Measurements from ENCODE around the gene TRMT11.
"Not testable (repeated sequence)": the region's sequence is repeated elsewhere in the genome, so short reads cannot be mapped to it uniquely, and the experiment has no call there.

TRMT11 gene

DNA sequence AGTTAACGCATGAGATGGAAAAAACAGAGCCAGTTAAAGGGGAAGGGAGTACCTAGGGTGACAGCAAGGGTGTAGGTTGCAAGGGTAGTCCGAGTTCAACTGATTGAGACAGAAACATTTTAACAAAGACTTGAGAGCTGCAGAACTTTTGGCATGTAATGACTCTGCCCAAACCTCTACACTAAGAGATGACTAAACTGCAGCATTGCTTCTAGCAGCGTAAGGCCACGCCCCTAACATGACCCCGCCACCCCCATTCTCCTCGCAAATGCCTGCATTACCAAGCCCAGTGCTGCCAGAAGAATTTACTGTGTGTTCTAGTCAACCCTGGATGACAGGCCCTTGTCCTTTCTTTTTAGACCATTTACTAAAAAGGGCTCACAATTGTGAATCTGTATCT is 36.0 kb upstream of the TRMT11 start:
- Histone ChIP-seq H3K9me3 (ENCODE audit: low read length) (no peaks in the 10 kb centered on the region), H3K4me3 (ENCODE audit: low read length) (no peak overlapping the region), H3K27me3 (ENCODE audit: insufficient read depth, low read length) (peaks cover 3% of the 10 kb centered on the region), H2AFZ (ENCODE audit: low read depth, low read length) (no peak overlapping the region), H3K4me1 (ENCODE audit: insufficient read depth, low read length) (no peaks in the 10 kb centered on the region), H3K36me3 (ENCODE audit: insufficient read depth, low read length) (no peaks in the 10 kb centered on the region)

DNA sequence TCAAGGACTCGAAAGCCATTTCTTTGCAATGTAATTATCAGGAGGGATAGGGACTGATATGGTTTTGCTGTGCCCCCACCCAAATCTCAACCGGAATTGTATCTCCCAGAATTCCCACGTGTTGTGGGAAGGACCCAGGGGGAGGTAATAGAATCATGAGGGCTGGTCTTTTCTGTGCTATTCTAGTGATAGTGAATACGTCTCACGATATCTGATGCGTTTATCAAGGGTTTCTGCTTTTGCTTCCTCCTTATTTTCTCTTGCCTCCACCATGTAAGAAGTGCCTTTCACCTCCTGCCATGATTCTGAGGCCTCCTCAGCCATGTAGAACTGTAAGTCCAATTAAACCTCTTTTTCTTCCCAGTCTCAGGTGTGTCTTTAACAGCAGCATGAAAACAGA is 35.6 kb upstream of the TRMT11 start:
- not testable (repeated sequence) for H3K9me3 ChIP-seq (ENCODE audit: low read length); H3K36me3 ChIP-seq (ENCODE audit: insufficient read depth, low read length); H2AFZ ChIP-seq (ENCODE audit: low read depth, low read length); H3K27me3 ChIP-seq (ENCODE audit: insufficient read depth, low read length); H3K4me3 ChIP-seq (ENCODE audit: low read length); H3K4me1 ChIP-seq (ENCODE audit: insufficient read depth, low read length)

DNA sequence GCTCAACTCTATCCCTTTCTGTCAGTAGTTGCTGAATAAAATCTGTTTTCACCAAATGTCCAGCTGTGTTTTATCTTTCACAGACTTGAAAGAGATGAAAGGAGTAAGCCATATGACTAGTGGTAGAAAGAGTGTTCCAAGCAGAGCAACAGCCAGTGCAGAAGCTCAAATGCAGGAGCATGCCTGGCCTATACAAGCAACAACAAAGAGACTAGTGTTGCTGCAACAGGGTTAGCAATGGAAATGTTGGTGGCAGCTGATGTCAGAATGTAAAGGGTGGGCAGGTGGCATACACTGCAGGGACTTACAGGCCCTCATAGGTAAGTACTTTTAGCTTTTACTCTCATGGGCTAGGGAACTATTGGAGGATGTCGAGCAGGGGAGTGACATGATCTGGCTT is 35.0 kb upstream of the TRMT11 start:
- Histone ChIP-seq H3K36me3 (ENCODE audit: insufficient read depth, low read length) (no peaks in the 10 kb centered on the region), H3K4me1 (ENCODE audit: insufficient read depth, low read length) (peaks cover 5% of the 10 kb centered on the region), H2AFZ (ENCODE audit: low read depth, low read length) (no peak overlapping the region), H3K27me3 (ENCODE audit: insufficient read depth, low read length) (peaks cover 3% of the 10 kb centered on the region), H3K4me3 (ENCODE audit: low read length) (no peak overlapping the region), H3K9me3 (ENCODE audit: low read length) (no peaks in the 10 kb centered on the region)

DNA sequence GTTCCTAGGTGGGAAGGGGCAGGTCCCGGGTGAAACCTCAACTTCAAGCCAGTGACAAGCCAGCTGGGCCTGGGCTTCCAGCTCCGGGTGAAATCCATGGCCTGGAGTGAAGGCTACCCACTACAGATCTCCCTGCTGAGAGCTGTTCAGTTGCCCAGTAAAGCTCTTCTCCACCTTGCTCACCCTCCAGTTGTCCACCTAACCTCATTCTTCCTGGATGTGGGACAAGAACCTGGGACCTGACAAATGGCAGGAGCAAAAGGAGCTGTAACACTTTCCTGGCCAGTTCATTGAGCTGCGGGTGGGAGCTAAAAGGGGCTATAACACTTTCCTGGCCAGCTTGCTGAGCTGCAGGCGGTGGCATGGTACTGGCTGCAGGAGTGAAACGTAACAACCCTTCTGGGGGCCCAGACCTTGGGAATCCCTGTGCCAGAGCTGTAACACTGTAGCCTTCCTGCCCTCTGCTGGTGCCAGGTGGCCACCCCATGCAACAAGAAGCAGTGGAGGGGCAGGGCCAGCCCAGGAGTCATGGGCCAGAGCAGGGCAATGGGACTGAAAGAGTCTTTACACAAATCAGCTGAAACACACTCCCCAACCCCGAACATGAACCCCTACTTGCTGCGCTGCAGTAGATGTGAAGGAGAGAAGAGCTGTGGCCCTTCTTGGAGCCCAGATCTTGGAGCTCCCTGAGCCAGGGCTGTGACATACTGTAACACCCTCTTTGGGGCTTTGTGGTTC is 33.4 kb upstream of the TRMT11 start:
- Histone ChIP-seq H3K36me3 (ENCODE audit: insufficient read depth, low read length) (no peaks in the 10 kb centered on the region), H3K4me1 (ENCODE audit: insufficient read depth, low read length) (peaks cover 12% of the 10 kb centered on the region), H3K27me3 (ENCODE audit: insufficient read depth, low read length) (peaks cover 3% of the 10 kb centered on the region), H2AFZ (ENCODE audit: low read depth, low read length) (no peak overlapping the region), H3K9me3 (ENCODE audit: low read length) (no peaks in the 10 kb centered on the region), H3K4me3 (ENCODE audit: low read length) (no peak overlapping the region)

DNA sequence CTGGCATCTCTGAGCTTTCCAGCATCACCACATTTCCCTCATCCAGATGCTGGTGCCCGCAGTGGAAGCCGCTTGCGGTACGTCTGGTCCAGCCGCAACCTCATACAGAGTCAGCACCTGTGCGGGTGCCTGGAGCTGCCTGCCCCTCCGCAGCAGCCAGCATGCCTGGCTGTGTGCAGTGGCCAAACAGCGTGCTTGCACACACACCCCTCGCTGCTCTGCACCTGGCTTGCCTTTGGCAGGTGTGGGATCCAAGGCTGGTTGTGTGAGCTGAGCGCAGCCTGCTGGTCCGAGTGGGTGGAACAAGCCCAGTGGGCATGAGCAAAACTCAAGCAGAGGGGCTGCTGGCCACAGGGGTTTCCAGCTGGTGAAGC is 32.9 kb upstream of the TRMT11 start:
- Histone ChIP-seq H3K4me3 (ENCODE audit: low read length) (no peak overlapping the region), H3K9me3 (ENCODE audit: low read length) (no peaks in the 10 kb centered on the region), H2AFZ (ENCODE audit: low read depth, low read length) (no peak overlapping the region), H3K36me3 (ENCODE audit: insufficient read depth, low read length) (no peaks in the 10 kb centered on the region), H3K27me3 (ENCODE audit: insufficient read depth, low read length) (peaks cover 3% of the 10 kb centered on the region), H3K4me1 (ENCODE audit: insufficient read depth, low read length) (peaks cover 16% of the 10 kb centered on the region)

DNA sequence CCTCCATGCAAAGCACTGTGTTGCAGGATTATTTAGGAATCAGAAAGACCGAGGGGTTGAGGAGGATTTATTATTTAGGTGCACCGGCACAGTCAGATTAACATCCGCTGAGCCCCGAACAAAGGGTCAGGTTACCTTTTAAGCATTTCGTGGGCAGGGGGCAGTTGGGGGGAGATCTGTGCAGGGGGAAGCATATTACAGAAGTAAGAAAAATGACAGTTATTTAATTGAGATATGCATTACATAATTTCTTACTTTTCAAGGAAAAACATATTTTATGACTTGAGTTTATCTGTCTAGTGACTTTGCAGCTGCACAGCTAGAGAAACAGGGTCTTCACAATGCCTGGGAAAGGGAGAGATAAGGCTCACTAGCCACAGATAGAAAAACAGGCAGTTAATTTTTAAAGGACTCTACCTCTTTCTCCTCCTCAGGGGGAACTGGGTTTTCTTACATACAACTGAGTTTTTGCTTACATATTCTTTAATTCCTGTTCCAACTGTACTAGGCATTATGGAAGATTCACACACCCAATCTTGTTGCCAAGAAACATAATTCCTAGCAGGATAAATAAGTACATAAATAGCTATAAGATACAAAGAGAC is 31.5 kb upstream of the TRMT11 start:
- H3K9me3 ChIP-seq (ENCODE audit: low read length), result no peaks in the 10 kb centered on the region
- H2AFZ ChIP-seq (ENCODE audit: low read depth, low read length), result no peak overlapping the region
- peaks cover 3% of the 10 kb centered on the region for H3K27me3 ChIP-seq (ENCODE audit: insufficient read depth, low read length)
- H3K4me3 ChIP-seq (ENCODE audit: low read length), result no peak overlapping the region
- H3K36me3 ChIP-seq (ENCODE audit: insufficient read depth, low read length), result no peaks in the 10 kb centered on the region
- H3K4me1 ChIP-seq (ENCODE audit: insufficient read depth, low read length), result peaks cover 16% of the 10 kb centered on the region

DNA sequence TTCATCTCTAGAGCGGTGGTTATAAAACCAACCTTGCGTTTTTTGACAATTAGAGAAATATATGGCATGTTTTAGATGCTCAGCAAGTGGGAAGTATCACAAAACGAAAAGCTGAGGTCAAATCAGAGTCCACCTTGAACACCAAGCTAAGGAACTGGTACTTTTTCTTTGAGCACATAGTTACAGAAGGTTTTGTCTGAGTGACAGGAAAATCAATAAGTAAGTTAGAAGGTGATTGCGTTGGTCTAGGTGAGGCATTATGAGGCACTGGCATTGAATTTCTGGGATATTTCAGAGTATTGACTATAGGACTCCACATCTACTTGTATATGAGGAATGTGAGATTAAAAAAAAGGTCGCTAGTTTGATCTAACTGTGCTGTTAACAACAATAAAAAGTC is 30.4 kb upstream of the TRMT11 start:
- Histone ChIP-seq H3K4me3 (ENCODE audit: low read length) (peak overlapping the region; percentile 67), H3K9me3 (ENCODE audit: low read length) (no peaks in the 10 kb centered on the region), H3K4me1 (ENCODE audit: insufficient read depth, low read length) (peaks cover 16% of the 10 kb centered on the region), H3K36me3 (ENCODE audit: insufficient read depth, low read length) (no peaks in the 10 kb centered on the region), H3K27me3 (ENCODE audit: insufficient read depth, low read length) (peaks cover 3% of the 10 kb centered on the region), H2AFZ (ENCODE audit: low read depth, low read length) (peak overlapping the region; percentile 64)

DNA sequence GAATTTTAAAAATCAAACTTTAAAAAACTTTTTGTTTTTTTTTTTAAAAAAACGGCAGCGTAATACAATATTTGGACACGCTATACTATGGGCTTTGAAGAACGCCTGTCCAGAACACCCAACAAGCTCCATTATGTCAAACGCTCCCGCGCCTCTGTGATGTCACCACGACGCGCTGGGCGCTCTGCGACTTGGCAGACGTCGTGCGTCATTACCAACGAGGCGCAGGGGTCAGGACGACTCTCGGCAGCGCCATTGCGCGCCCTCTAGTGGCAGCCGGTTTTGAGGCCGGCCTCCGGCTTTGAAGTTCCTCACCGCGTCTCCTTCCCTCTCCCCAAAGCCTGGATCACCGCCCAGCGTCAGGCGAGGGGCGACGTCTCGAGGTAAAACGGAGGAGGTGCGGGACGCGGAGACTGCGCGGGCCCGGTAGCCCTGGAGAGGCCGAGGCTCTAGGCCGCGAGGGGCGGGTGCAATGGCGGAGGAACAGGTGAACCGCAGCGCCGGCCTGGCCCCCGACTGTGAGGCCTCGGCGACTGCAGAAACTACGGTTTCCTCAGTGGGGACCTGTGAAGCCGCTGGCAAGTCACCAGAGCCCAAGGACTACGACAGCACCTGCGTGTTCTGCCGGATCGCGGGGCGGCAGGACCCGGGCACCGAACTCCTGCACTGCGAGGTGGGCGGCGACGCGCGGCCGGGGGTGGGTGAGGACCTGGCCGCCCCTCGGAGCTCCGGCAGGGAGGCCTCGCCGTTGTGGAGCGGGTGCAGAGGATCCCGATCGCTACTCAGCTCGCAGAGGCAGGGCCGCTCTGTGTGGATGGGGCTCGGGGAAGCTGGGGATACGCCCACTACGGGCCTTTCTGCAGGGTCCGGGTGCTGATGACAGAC is 29.6 kb upstream of the TRMT11 start, which contains the start of gene HINT3:
Gene HINT3 (plus strand): TSS at position 265 of the 885 bp plus-strand sequence. CDS start 208 bp downstream, at position 473.
- Histone ChIP-seq H3K4me3 (ENCODE audit: low read length) (peak within 1 kb of the TSS; percentile 67), H2AFZ (ENCODE audit: low read depth, low read length) (peak within 1 kb of the TSS; percentile 85)

DNA sequence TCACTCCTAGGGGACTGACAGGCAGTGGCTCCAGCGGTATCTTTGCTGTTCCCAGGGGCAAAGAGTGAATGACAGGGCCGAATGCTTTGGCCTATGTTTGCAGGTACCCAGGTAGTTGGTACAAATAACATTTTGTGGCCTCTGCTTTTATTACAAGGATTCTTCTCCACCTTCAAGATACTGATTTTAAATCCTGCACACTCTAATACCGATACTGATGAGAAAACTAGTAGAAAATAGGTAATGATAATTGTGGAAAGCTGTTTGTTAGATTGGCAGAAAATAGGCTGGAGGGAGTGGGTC is 29.0 kb upstream of the TRMT11 start:
- Histone ChIP-seq H2AFZ (ENCODE audit: low read depth, low read length) (peak overlapping the region; percentile 85), H3K4me3 (ENCODE audit: low read length) (peak overlapping the region; percentile 67), H3K36me3 (ENCODE audit: insufficient read depth, low read length) (no peaks in the 10 kb centered on the region), H3K27me3 (ENCODE audit: insufficient read depth, low read length) (peaks cover 3% of the 10 kb centered on the region), H3K4me1 (ENCODE audit: insufficient read depth, low read length) (peaks cover 16% of the 10 kb centered on the region), H3K9me3 (ENCODE audit: low read length) (no peaks in the 10 kb centered on the region)

More for the DNA sequence above, 29.6 kb upstream of the TRMT11 start, which contains the start of gene HINT3:
- no peaks in the 10 kb centered on the region for H3K36me3 ChIP-seq (ENCODE audit: insufficient read depth, low read length)
- H3K4me1 ChIP-seq (ENCODE audit: insufficient read depth, low read length), result peaks cover 16% of the 10 kb centered on the region
- H3K9me3 ChIP-seq (ENCODE audit: low read length), result no peaks in the 10 kb centered on the region
- peaks cover 3% of the 10 kb centered on the region for H3K27me3 ChIP-seq (ENCODE audit: insufficient read depth, low read length)

DNA sequence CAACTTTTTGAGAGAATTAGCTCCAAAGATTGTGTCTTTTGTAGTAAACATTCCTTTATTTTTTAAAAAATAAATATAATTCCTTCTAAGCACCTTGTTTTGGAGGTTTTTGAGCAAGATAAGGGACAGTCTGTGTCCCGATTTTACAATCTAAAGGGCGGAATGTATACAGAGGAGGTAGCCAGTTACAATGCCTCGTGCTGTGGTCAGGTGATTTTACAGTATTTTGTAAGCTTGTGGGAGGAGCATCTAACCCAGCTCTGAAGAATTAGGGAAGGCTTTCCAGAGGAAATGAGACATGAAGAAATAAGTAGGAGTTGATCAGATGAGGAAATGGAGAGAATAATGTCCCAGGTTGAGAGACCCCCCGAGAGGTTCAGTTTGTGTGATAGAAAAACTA is 28.5 kb upstream of the TRMT11 start:
- peaks cover under 1% of the 10 kb centered on the region for H3K27me3 ChIP-seq (ENCODE audit: insufficient read depth, low read length)
- peak overlapping the region; percentile 67 for H3K4me3 ChIP-seq (ENCODE audit: low read length)
- H3K36me3 ChIP-seq (ENCODE audit: insufficient read depth, low read length), result no peaks in the 10 kb centered on the region
- no peak overlapping the region for H2AFZ ChIP-seq (ENCODE audit: low read depth, low read length)
- H3K9me3 ChIP-seq (ENCODE audit: low read length), result no peaks in the 10 kb centered on the region
- H3K4me1 ChIP-seq (ENCODE audit: insufficient read depth, low read length), result peaks cover 16% of the 10 kb centered on the region

DNA sequence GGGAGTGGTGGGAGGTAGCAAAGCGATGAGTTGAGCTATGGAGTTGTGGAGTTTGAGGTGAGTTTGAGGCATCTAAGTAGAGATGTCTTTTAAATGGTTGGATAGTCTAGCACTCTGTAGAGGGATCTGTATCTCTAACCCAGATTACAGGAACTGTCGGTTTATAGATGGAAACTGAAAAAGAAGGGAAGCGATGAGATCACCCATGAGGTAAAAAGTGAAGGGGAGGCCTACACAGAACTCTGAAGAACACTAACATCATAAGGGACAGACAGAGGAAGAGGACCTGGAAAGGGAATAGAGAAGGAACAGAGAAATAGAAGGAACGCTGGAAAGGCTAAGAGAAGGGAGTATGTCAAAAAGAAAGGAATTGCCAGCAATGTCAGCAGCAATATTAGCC is 27.3 kb upstream of the TRMT11 start:
- peaks cover 16% of the 10 kb centered on the region for H3K4me1 ChIP-seq (ENCODE audit: insufficient read depth, low read length)
- no peaks in the 10 kb centered on the region for H3K9me3 ChIP-seq (ENCODE audit: low read length)
- no peaks in the 10 kb centered on the region for H3K27me3 ChIP-seq (ENCODE audit: insufficient read depth, low read length)
- no peaks in the 10 kb centered on the region for H3K36me3 ChIP-seq (ENCODE audit: insufficient read depth, low read length)
- no peak overlapping the region for H3K4me3 ChIP-seq (ENCODE audit: low read length)
- no peak overlapping the region for H2AFZ ChIP-seq (ENCODE audit: low read depth, low read length)

DNA sequence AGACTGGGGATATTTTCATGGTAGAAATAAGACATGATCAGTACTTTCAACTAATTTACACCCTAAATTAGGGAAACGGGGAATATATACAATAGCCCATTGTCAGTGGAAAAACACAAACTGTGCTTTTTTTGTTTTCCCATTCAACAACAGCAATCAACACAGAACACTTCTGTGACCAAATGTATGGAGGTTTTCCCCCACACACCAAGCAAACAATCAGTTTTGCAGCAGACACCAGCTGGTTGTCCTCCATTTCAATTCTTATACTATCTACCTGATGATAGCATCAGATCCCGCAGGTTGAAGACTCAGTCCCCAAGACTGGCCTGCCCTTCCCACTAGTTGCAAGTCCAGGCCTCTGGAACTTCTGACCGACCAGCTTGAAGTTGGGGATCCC is 25.2 kb upstream of the TRMT11 start:
- Histone ChIP-seq H3K27me3 (ENCODE audit: insufficient read depth, low read length) (no peaks in the 10 kb centered on the region), H3K4me3 (ENCODE audit: low read length) (no peak overlapping the region), H3K9me3 (ENCODE audit: low read length) (no peaks in the 10 kb centered on the region), H3K36me3 (ENCODE audit: insufficient read depth, low read length) (no peaks in the 10 kb centered on the region), H2AFZ (ENCODE audit: low read depth, low read length) (no peak overlapping the region), H3K4me1 (ENCODE audit: insufficient read depth, low read length) (peaks cover 13% of the 10 kb centered on the region)

DNA sequence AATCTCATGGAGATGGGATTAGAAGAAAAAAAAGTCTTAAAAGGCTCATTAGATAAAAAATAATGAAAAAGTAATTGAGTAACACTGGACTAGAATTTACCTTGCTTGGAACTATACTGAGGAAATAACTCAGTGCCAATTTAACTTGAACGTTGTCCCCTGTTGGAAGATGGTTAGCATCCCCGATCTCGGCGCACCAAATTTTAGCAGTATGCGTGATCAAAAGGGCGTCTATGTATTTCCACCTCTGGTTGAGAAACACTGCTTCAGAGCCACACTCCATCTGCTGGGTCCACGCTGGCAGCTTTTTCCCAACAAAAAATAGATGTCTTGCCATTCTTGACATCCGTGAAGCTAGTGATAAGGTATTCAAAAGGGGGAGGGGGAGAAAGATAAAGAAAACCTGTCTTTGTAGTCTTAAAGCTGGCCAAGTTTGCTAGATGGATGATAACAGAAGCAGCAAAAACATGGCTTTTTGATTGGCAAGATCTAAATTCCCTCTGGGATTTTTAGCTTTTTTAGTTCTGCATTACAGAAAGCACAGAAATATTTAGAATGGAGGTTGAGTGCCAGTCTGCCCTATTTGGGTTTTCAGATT is 23.3 kb upstream of the TRMT11 start:
- H3K4me1 ChIP-seq (ENCODE audit: insufficient read depth, low read length), result peaks cover 3% of the 10 kb centered on the region
- no peaks in the 10 kb centered on the region for H3K27me3 ChIP-seq (ENCODE audit: insufficient read depth, low read length)
- H2AFZ ChIP-seq (ENCODE audit: low read depth, low read length), result no peak overlapping the region
- H3K9me3 ChIP-seq (ENCODE audit: low read length), result peaks cover 1% of the 10 kb centered on the region
- peaks cover 9% of the 10 kb centered on the region for H3K36me3 ChIP-seq (ENCODE audit: insufficient read depth, low read length)
- H3K4me3 ChIP-seq (ENCODE audit: low read length), result no peak overlapping the region
